G401 (cell line): Measurements from ENCODE around the gene ZNF581. TPM values are rescaled to one million over a fixed set of nuclear protein-coding genes. Genes with fewer than 3 reads are reported as not detected.

Experiments
- DNase-seq: peaks from one replicate; pipeline ENCODE4 v3.0.0-alpha.2; 2015; ENCODE audit warnings: low spot score
- in situ Hi-C: cut with HindIII; loops from 2 replicates; pipeline ENCODE4 v1.10.0; 2016; ENCODE audit warnings: low sequenced_read_pairs, mixed read lengths
- total RNA-seq: library from RNA; depleted of rRNA; stranded (reverse); fragments of >200 nt; shearing (Covaris generic); gene quantifications from 2 replicates; pipeline ENCODE4 v1.2.3, GENCODE V29; 2014

Gene ZNF581
- total RNA-seq, 1 experiment from 2014 or later: 31.0 TPM

- DNase-seq: no peak
- in situ Hi-C loops: no loop called here
These were observed 36.6 kb upstream of the ZNF581 start for GRCh38 chr19:55606817-55607216.

GRCh38 chr19:55609326-55609725, 34.1 kb upstream of the ZNF581 start:
- no peak for DNase-seq
- in situ Hi-C loops: no loop called here

GRCh38 chr19:55611300-55611982, 32.0 kb upstream of the ZNF581 start:
- in situ Hi-C loops: no loop called here
- no peak for DNase-seq

GRCh38 chr19:55611983-55612645, 31.3 kb upstream of the ZNF581 start:
- DNase-seq: no peak
- in situ Hi-C loops: no loop called here

GRCh38 chr19:55613396-55613795, 30.1 kb upstream of the ZNF581 start:
- in situ Hi-C loops: no loop called here
- no peak for DNase-seq

GRCh38 chr19:55613930-55614710, 29.3 kb upstream of the ZNF581 start:
- no peak for DNase-seq
- in situ Hi-C loops: no loop called here

GRCh38 chr19:55614711-55615542, 28.5 kb upstream of the ZNF581 start:
- in situ Hi-C loops: no loop called here
- no peak for DNase-seq

- DNase-seq: no peak
- in situ Hi-C loops: no loop called here
These were observed 27.7 kb upstream of the ZNF581 start for GRCh38 chr19:55615543-55616394.

- no peak for DNase-seq
- in situ Hi-C loops: no loop called here
These were observed 27.0 kb upstream of the ZNF581 start for GRCh38 chr19:55616395-55616875.

GRCh38 chr19:55617426-55617825, 26.0 kb upstream of the ZNF581 start:
- no peak for DNase-seq
- in situ Hi-C loops: no loop called here

GRCh38 chr19:55618426-55618825, 25.0 kb upstream of the ZNF581 start:
- no peak for DNase-seq
- in situ Hi-C loops: no loop called here

GRCh38 chr19:55619286-55619685, 24.2 kb upstream of the ZNF581 start:
- in situ Hi-C loops: no loop called here
- no peak for DNase-seq

- DNase-seq: no peak
- in situ Hi-C loops: loop anchor here (5.0 kb wide), 1 partner anchor 108 kb away; no protein-coding TSS in a partner anchor
These were observed 22.8 kb upstream of the ZNF581 start for GRCh38 chr19:55620410-55621204.

- in situ Hi-C loops: loop anchor here (5.0 kb wide), 1 partner anchor 109 kb away; no protein-coding TSS in a partner anchor
These were observed 22.2 kb upstream of the ZNF581 start for GRCh38 chr19:55621205-55621672.

GRCh38 chr19:55621673-55622231, 21.7 kb upstream of the ZNF581 start:
- in situ Hi-C loops: loop anchor here (5.0 kb wide), 1 partner anchor 109 kb away; no protein-coding TSS in a partner anchor
- no peak for DNase-seq

More at GRCh38 chr19:55621205-55621672, 22.2 kb upstream of the ZNF581 start:
- no peak for DNase-seq

- peak; percentile 39 for DNase-seq
- in situ Hi-C loops: loop anchor here (5.0 kb wide), 1 partner anchor 110 kb away; no protein-coding TSS in a partner anchor
These were observed 21.0 kb upstream of the ZNF581 start for GRCh38 chr19:55622242-55622969.
